HCT116 (cell line): ENCODE measurements around the gene POLK.

ENCODE experiments used
- ATF3 ChIP-seq: IDR thresholded peaks from 2 replicates; pipeline ENCODE4 v1.6.1; 2012
- CTCF ChIP-seq, 3 experiments: fragments of 200-600 bp in 1 of 3; sonication (generic) in 1 of 3; IDR thresholded peaks in 2 of 3; conservative IDR thresholded peaks in 1 of 3; 2 replicates each; pipeline ENCODE4 v1.5.1; 2012 to 2017; ENCODE audit warnings: low read depth in 2 of 3, low read length in 2 of 3, antibody characterized with exemption in 1 of 3, borderline replicate concordance in 1 of 3, control low read depth in 1 of 3, mild to moderate bottlenecking in 1 of 3, mixed read lengths in 1 of 3, mixed run types in 1 of 3, moderate library complexity in 1 of 3; ENCODE audit not compliant: insufficient read depth in 1 of 3
- EGR1 ChIP-seq: IDR thresholded peaks from 2 replicates; pipeline ENCODE4 v1.6.1; 2012; ENCODE audit warnings: low read depth
- EZH2 ChIP-seq: fragments of 200-600 bp; sonication (generic); IDR thresholded peaks from 2 replicates; pipeline ENCODE4 v1.6.1; 2017; ENCODE audit warnings: antibody characterized with exemption, mixed run types
- MAX ChIP-seq: IDR thresholded peaks from 2 replicates; pipeline ENCODE4 v1.6.1; 2012
- POLR2A ChIP-seq: IDR thresholded peaks from 2 replicates; pipeline ENCODE4 v1.7.0; 2011; ENCODE audit warnings: borderline replicate concordance; ENCODE audit not compliant: insufficient read depth, insufficient read length; ENCODE audit errors: extremely low read depth
- POLR2AphosphoS5 ChIP-seq: IDR thresholded peaks from 2 replicates; pipeline ENCODE4 v1.6.1; 2011; ENCODE audit warnings: mild to moderate bottlenecking, low read depth, low read length, moderate library complexity
- RAD21 ChIP-seq: IDR thresholded peaks from 2 replicates; pipeline ENCODE4 v1.6.1; 2012; ENCODE audit warnings: low read depth, mild to moderate bottlenecking
- REST ChIP-seq: IDR thresholded peaks from 2 replicates; pipeline ENCODE4 v1.6.1; 2012; ENCODE audit warnings: low read depth
- TCF7L2 ChIP-seq: IDR thresholded peaks from 2 replicates; pipeline ENCODE4 v1.7.0; 2011; ENCODE audit warnings: borderline replicate concordance, inconsistent platforms; ENCODE audit not compliant: insufficient read depth, insufficient read length; ENCODE audit errors: extremely low read depth
- ZBTB33 ChIP-seq: IDR thresholded peaks from 2 replicates; pipeline ENCODE4 v1.6.1; 2011; ENCODE audit warnings: mild to moderate bottlenecking, low read length, moderate library complexity; ENCODE audit not compliant: insufficient replicate concordance; ENCODE audit errors: extremely low read depth
- ZFX ChIP-seq: fragments of 450-650 bp; IDR thresholded peaks from 2 replicates; pipeline ENCODE4 v1.6.1; 2017

- no peak for TF ChIP-seq RAD21
- no peak for TF ChIP-seq EZH2
- no peak for TF ChIP-seq ZBTB33
- TF ChIP-seq CTCF (IDR thresholded peaks at IDR 0.05 in 2 of 3, conservative IDR thresholded peaks at IDR 0.05 in 1 of 3; ENCODE audit: borderline replicate concordance in 1 of 3, insufficient read depth in 1 of 3, low read depth in 2 of 3, low read length in 2 of 3): no peak
- TF ChIP-seq POLR2AphosphoS5: peak; percentile 90
- 0 out of 2 replicates have a peak, but pooled peaks have one; percentile 31 for TF ChIP-seq MAX
- peak; percentile 93 for TF ChIP-seq ZFX
- TF ChIP-seq TCF7L2: peak; percentile 18
- TF ChIP-seq POLR2A: peak; percentile 55
- TF ChIP-seq REST: no peak
- TF ChIP-seq ATF3: no peak
- TF ChIP-seq EGR1: no peak
Observed at GRCh38 chr5:75511435-75512382, at the start of gene POLK, which contains the start of gene CERT1.
